ENCODE results near the gene GFPT1. TPM values are rescaled to one million over a fixed set of nuclear protein-coding genes. Genes with fewer than 3 reads are reported as not detected.
A peak's percentile ranks its signal among the peaks of the same experiment; 100 is the strongest.

Gene GFPT1
- total and polyA plus RNA-seq, 12 donors, result 5.0 to 90.3 (median 60.5) TPM

DNA sequence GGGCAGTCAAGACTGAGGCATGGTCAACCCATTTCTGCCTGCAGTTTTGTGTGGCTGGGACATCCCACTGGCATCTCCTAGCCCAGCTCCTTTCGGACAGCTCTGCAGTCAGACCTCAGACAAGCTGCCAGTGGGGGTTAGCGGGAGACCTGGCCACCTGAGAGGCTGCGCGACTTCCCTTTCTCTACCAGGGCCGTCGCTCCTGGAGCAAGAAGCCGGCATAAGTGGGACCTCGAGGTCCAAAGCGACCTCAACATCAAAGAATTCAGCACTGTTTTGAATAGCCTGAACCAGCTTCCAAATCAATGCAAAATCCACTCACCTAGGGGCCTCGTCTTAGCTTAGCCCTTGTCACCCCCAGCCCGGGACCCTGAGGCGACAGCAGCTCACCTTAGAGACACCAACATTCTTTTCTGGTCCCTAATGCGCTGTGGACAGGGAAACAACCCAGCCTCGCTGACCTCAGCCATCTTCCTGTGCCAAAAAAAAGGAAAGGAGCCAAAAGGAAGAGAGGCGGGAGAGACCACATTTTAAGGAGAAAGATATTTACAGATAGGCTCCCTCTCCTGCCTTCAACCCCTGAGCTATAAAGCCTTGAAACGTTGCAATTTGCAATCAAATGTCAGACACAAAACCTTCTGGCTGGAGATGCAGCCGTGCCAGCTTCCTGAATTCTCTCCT is 81.2 kb downstream of the GFPT1 start:
- H3K27me3 ChIP-seq, result peaks cover 0 to 22% (median 8%) of the 10 kb centered on the region in 7 donors
- ATAC-seq (peak in 4 of 8 donors; percentile 6 to 15 (median 14)), DNase-seq (no peak)
- no peaks in the 10 kb centered on the region for H3K36me3 ChIP-seq
- peaks cover 3 to 46% (median 33%) of the 10 kb centered on the region in 9 donors for H3K4me1 ChIP-seq
- H3K27ac ChIP-seq, result peak overlapping the region; percentile 51 to 90 (median 76)
- intact Hi-C loops (cut with DNase I), result loop anchor here (2.0 to 10.0 kb wide), 10 partner anchors 91 to 364 kb away; partner anchors contain the start of gene ANTXR1 (in 6 of the 10)
- peak overlapping the region; percentile 42 to 69 (median 60) for H3K4me3 ChIP-seq
- peaks cover 0 to 14% (median 5%) of the 10 kb centered on the region in 11 donors for H3K9me3 ChIP-seq
- TF ChIP-seq, protein P1, sequence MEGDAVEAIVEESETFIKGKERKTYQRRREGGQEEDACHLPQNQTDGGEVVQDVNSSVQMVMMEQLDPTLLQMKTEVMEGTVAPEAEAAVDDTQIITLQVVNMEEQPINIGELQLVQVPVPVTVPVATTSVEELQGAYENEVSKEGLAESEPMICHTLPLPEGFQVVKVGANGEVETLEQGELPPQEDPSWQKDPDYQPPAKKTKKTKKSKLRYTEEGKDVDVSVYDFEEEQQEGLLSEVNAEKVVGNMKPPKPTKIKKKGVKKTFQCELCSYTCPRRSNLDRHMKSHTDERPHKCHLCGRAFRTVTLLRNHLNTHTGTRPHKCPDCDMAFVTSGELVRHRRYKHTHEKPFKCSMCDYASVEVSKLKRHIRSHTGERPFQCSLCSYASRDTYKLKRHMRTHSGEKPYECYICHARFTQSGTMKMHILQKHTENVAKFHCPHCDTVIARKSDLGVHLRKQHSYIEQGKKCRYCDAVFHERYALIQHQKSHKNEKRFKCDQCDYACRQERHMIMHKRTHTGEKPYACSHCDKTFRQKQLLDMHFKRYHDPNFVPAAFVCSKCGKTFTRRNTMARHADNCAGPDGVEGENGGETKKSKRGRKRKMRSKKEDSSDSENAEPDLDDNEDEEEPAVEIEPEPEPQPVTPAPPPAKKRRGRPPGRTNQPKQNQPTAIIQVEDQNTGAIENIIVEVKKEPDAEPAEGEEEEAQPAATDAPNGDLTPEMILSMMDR (IDR thresholded peaks at IDR 0.05), result no peak
- WGBS, 2 donors, result 51 to 61% methylated on average over 17 of the region's 17 CpGs

DNA sequence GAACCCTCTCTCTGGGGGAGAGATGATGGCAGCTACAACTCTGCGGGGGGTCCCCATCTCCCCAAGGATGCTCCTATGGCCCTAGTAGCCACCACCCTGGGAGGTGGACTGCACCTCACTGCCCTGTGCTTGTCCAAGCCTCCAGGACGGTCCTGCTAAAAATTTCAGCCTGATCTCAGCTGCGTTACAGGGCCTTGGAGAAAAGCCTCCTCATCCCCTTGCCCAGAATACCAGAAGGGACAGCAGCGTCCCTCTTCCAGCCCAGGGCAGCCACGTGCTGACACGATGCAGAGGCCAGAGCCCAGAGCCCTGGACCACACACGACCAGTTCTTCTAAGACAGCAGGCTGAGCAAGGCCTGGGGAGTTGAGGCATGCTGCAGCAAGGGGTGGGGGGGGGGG is 81.9 kb downstream of the GFPT1 start:
- Histone ChIP-seq H3K27me3 (peaks cover 0 to 22% (median 8%) of the 10 kb centered on the region in 7 donors), H3K36me3 (no peaks in the 10 kb centered on the region), H3K4me1 (peaks cover 3 to 44% (median 28%) of the 10 kb centered on the region in 9 donors), H3K4me3 (no peak overlapping the region), H3K9me3 (peaks cover 0 to 14% (median 5%) of the 10 kb centered on the region in 11 donors), H3K27ac (no peak overlapping the region)
- 83 to 88% methylated on average over 7 of the region's 7 CpGs for WGBS, 2 donors
- DNase-seq, result no peak
- intact Hi-C loops (cut with DNase I), result loop anchor here (5.0 to 10.0 kb wide), 7 partner anchors 90 to 363 kb away; partner anchors contain the start of gene ANTXR1 (in 4 of the 10)
- ATAC-seq, result no peak
- TF ChIP-seq, protein P1 (IDR thresholded peaks at IDR 0.05), result no peak

DNA sequence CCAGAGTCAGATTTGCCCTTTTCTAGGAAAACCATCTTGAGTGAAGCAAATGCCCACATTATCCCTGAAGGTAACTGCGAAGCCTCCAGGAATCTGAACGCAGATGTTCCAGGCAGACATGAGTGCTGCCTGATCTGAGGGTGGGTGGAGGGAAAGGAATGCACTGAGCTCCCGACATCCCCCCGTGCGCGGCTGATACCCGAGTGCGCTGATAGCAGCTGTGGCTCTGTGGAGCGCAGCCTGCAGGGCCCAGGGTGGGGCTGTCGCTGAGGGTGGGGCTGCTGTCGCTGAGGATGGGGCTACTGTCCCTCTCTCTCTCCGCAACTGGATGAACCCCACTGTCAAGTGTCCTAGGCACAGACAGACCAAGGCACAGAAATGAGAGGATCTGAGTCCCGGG is 82.4 kb downstream of the GFPT1 start:
- TF ChIP-seq, protein P1 (IDR thresholded peaks at IDR 0.05), result no peak
- H3K36me3 ChIP-seq, result no peaks in the 10 kb centered on the region
- H3K4me1 ChIP-seq, result peaks cover 3 to 44% (median 23%) of the 10 kb centered on the region in 9 donors
- no peak overlapping the region for H3K27ac ChIP-seq
- peaks cover 0 to 22% (median 8%) of the 10 kb centered on the region in 7 donors for H3K27me3 ChIP-seq
- DNase-seq, result no peak
- ATAC-seq, result no peak
- intact Hi-C loops (cut with DNase I), result loop anchor here (5.0 to 10.0 kb wide), 7 partner anchors 90 to 362 kb away; partner anchors contain the start of gene ANTXR1 (in 4 of the 10)
- H3K9me3 ChIP-seq, result peaks cover 0 to 14% (median 5%) of the 10 kb centered on the region in 11 donors
- 57 to 67% methylated on average over 13 of the region's 13 CpGs for WGBS, 2 donors
- no peak overlapping the region for H3K4me3 ChIP-seq

DNA sequence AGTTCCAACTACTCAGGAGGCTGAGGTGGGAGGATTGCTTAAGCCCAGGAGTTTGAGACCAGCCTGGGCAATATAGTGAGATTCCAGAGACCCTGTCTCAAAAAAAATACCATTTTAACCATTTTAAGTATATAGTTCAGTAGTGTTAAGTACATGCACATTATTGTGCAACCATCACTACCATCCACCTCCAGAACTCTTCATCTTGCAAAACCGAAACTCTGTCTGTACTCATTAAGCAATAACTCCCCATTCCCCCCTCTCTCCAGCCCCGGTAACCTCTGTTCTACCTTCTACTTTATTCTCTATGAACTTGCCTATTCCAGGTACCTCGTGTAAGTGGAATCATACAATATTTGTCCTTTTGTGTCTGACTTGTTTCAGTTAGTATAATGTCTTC is 86.4 kb downstream of the GFPT1 start:
- Histone ChIP-seq H3K4me1 (peaks cover 0 to 17% (median 6%) of the 10 kb centered on the region in 9 donors), H3K9me3 (peaks cover 0 to 14% (median 5%) of the 10 kb centered on the region in 11 donors), H3K27me3 (peaks cover 0 to 10% (median 0%) of the 10 kb centered on the region in 7 donors), H3K27ac (peak overlapping the region in 1 of 10 donors; percentile 39), H3K36me3 (no peaks in the 10 kb centered on the region), H3K4me3 (no peak overlapping the region)
- TF ChIP-seq, protein P1 (IDR thresholded peaks at IDR 0.05), result no peak
- DNase-seq (no peak), ATAC-seq (no peak)
- WGBS, 2 donors, result 82 to 91% methylated on average over 3 of the region's 3 CpGs
- intact Hi-C loops (cut with DNase I), result loop anchor here in 3 of 10 donors (10.0 kb wide), 3 partner anchors 86 to 356 kb away; no protein-coding TSS in a partner anchor

Data from heart right ventricle (tissue), 16 donors.